IMR-90 (cell line): Measurements from ENCODE around the gene CYB5RL. TPM values are rescaled to one million over a fixed set of nuclear protein-coding genes. Genes with fewer than 3 reads are reported as not detected.
"Not testable (repeated sequence)": the region's sequence is repeated elsewhere in the genome, so short reads cannot be mapped to it uniquely, and the experiment has no call there.

Source experiments
- ATAC-seq: fragments of 200-7000 bp; cut with Tn5 transposase; 2 replicates; pipeline ENCODE4 v1.9.1; 2020; ENCODE audit warnings: low read depth, mild to moderate bottlenecking, moderate library complexity
- BruUV-seq: library from RNA; stranded (reverse); fragments of 400-500 nt; replicated peaks from 2 replicates; lab custom pipeline; 2021; lab: Mats Ljungman, UMichigan
- CTCF ChIA-PET: fragments of 300-600 bp; formaldehyde crosslinking; extraction: SDS; loops from one replicate; lab custom pipeline; 2021; ENCODE audit warnings: antibody characterized with exemption; lab: Yijun Ruan, JAX
- POLR2A ChIA-PET: fragments of 300-600 bp; sonication (Branson Sonifier 250); formaldehyde crosslinking; loops from one replicate; lab custom pipeline; 2022; ENCODE audit warnings: antibody characterized with exemption; ENCODE audit not compliant: unreplicated experiment; lab: Charles Lee
- DNase-seq: peaks from one replicate; pipeline ENCODE4 v3.0.0; 2013
- H2AFZ ChIP-seq: replicated peaks from 2 replicates; pipeline ENCODE3; 2013; ENCODE audit warnings: low read length, mild to moderate bottlenecking; ENCODE audit not compliant: poor library complexity
- H2AK5ac ChIP-seq: 2 replicates; pipeline ENCODE4 v1.6.1; 2013; ENCODE audit warnings: low read depth, low read length, inconsistent platforms
- H2AK9ac ChIP-seq: replicated peaks from 2 replicates; pipeline ENCODE3; 2013; ENCODE audit warnings: mild to moderate bottlenecking, low read depth, low read length, moderate library complexity; ENCODE audit not compliant: poor library complexity
- H2BK120ac ChIP-seq: 2 replicates; pipeline ENCODE4 v1.6.1; 2013; ENCODE audit warnings: low read depth, low read length, inconsistent platforms
- H2BK15ac ChIP-seq: 3 replicates; pipeline ENCODE4 v1.6.1; 2013; ENCODE audit warnings: low read depth, low read length, inconsistent platforms
- H2BK20ac ChIP-seq: 2 replicates; pipeline ENCODE4 v1.6.1; 2013; ENCODE audit warnings: low read depth, mild to moderate bottlenecking, inconsistent platforms, low read length, moderate library complexity
- H2BK5ac ChIP-seq: 2 replicates; pipeline ENCODE4 v1.6.1; 2013; ENCODE audit warnings: mild to moderate bottlenecking, low read depth, low read length, inconsistent platforms; ENCODE audit not compliant: poor library complexity, severe bottlenecking
- H3K14ac ChIP-seq: replicated peaks from 2 replicates; pipeline ENCODE4 v1.6.1; 2013; ENCODE audit warnings: low read depth, low read length, inconsistent platforms
- H3K18ac ChIP-seq: 2 replicates; pipeline ENCODE4 v1.6.1; 2013; ENCODE audit warnings: low read depth, low read length, control low read depth
- H3K23ac ChIP-seq: 2 replicates; pipeline ENCODE4 v1.6.1; 2013; ENCODE audit warnings: low read depth, low read length, inconsistent platforms
- H3K27ac ChIP-seq: 2 replicates; pipeline ENCODE4 v1.5.1; 2013; ENCODE audit warnings: mild to moderate bottlenecking, control low read depth, low read length; ENCODE audit not compliant: insufficient read depth
- H3K27me3 ChIP-seq: 2 replicates; pipeline ENCODE4 v1.6.1; 2013; ENCODE audit warnings: low read length; ENCODE audit not compliant: control insufficient read depth, insufficient read depth
- H3K36me3 ChIP-seq: 2 replicates; pipeline ENCODE4 v1.6.1; 2013; ENCODE audit warnings: low read length, mixed read lengths; ENCODE audit not compliant: control insufficient read depth, insufficient read depth
- H3K4ac ChIP-seq: 2 replicates; pipeline ENCODE4 v1.6.1; 2013; ENCODE audit warnings: low read depth, low read length, inconsistent platforms
- H3K4me1 ChIP-seq: 2 replicates; pipeline ENCODE4 v1.6.1; 2013; ENCODE audit warnings: low read length, mixed read lengths; ENCODE audit not compliant: control insufficient read depth, insufficient read depth
- H3K4me2 ChIP-seq: 2 replicates; pipeline ENCODE4 v1.6.1; 2013; ENCODE audit warnings: low read depth, mild to moderate bottlenecking, control low read depth, low read length, moderate library complexity
- H3K4me3 ChIP-seq: 2 replicates; pipeline ENCODE4 v1.5.1; 2013; ENCODE audit warnings: low read depth, mild to moderate bottlenecking, control low read depth, low read length, moderate library complexity; ENCODE audit not compliant: insufficient read depth
- H3K56ac ChIP-seq: 2 replicates; pipeline ENCODE4 v1.6.1; 2013; ENCODE audit warnings: low read length, inconsistent platforms; ENCODE audit not compliant: insufficient read depth; ENCODE audit errors: extremely low read depth
- H3K79me1 ChIP-seq, 2 experiments: 2 replicates each; pipeline ENCODE4 v1.6.1; 2013; ENCODE audit warnings: low read length in 2 of 2, inconsistent platforms in 1 of 2, low read depth in 1 of 2
- H3K9ac ChIP-seq: 2 replicates; pipeline ENCODE4 v1.6.1; 2013; ENCODE audit warnings: low read depth, low read length, control low read depth
- H3K9me1 ChIP-seq: 2 replicates; pipeline ENCODE4 v1.6.1; 2013; ENCODE audit warnings: low read length, inconsistent platforms; ENCODE audit not compliant: insufficient read depth
- H3K9me3 ChIP-seq: 2 replicates; pipeline ENCODE4 v1.6.1; 2013; ENCODE audit warnings: low read length; ENCODE audit not compliant: control insufficient read depth, insufficient read depth
- H4K20me1 ChIP-seq: 2 replicates; pipeline ENCODE4 v1.6.1; 2013; ENCODE audit warnings: low read length, inconsistent platforms; ENCODE audit not compliant: insufficient read depth
- H4K5ac ChIP-seq: 2 replicates; pipeline ENCODE4 v1.6.1; 2013; ENCODE audit warnings: mild to moderate bottlenecking, low read depth, low read length, control low read depth
- H4K8ac ChIP-seq, 2 experiments: 2 replicates each; pipeline ENCODE4 v1.6.1; 2013; ENCODE audit warnings: low read depth in 2 of 2, low read length in 2 of 2, control low read depth in 1 of 2, inconsistent platforms in 1 of 2
- H4K91ac ChIP-seq: 2 replicates; pipeline ENCODE4 v1.6.1; 2013; ENCODE audit warnings: low read depth, low read length, inconsistent platforms; ENCODE audit not compliant: insufficient read depth
- WGBS, 2 experiments: methylation state at CpG; one replicate each; pipeline versions ENCODE4 v1.1.5 to v1.1.7; 2013; ENCODE audit warnings: missing lambda C conversion rate in 2 of 2; ENCODE audit not compliant: insufficient read length in 1 of 2; ENCODE audit errors: extremely low coverage in 2 of 2; 5-methylcytosine and 5-hydroxymethylcytosine counted together
- dilution Hi-C: fragments of 300-500 bp; cut with HindIII; formaldehyde crosslinking; loops from one replicate; pipeline ENCODE4 v1.14.3; 2018; ENCODE audit warnings: low sequenced_read_pairs; ENCODE audit not compliant: unreplicated experiment
- in situ Hi-C: fragments of 300-500 bp; cut with MboI; formaldehyde crosslinking; loops from 3 replicates; pipeline ENCODE4 v1.14.3; 2019; ENCODE audit warnings: low sequenced_read_pairs, inconsistent platforms, mixed read lengths
- intact Hi-C: fragments of 100-400 bp; cut with micrococcal nuclease; formaldehyde crosslinking; loops from 2 replicates; pipeline ENCODE4 v1.10.0; 2022
- polyA plus RNA-seq, 3 experiments: library from polyadenylated mRNA; depleted of rRNA; stranded (reverse); fragments of >200 nt; gene quantifications; 2 replicates each; pipeline ENCODE4 v1.2.3, GENCODE V29; 2012; ENCODE audit warnings: low replicate concordance in 1 of 3
- total RNA-seq: library from RNA; depleted of rRNA; stranded (reverse); fragments of >200 nt; gene quantifications from 2 replicates; pipeline ENCODE4 v1.2.3, GENCODE V29; 2012

Gene CYB5RL
- total and polyA plus RNA-seq, 2 of the 4 experiments (the other 2 are of a cell fraction), result 3.8 to 4.3 TPM

- H4K91ac ChIP-seq, H3K4ac ChIP-seq, H2AFZ ChIP-seq, CTCF ChIA-PET, ATAC-seq, H3K27ac ChIP-seq, H2BK120ac ChIP-seq, BruUV-seq, H3K14ac ChIP-seq, H4K20me1 ChIP-seq, H3K79me1 ChIP-seq, H3K9ac ChIP-seq, H2BK15ac ChIP-seq, H3K27me3 ChIP-seq, H3K23ac ChIP-seq, H2BK5ac ChIP-seq, H3K18ac ChIP-seq, H4K8ac ChIP-seq, H3K9me3 ChIP-seq, H2BK20ac ChIP-seq, POLR2A ChIA-PET, dilution Hi-C loops, H2AK5ac ChIP-seq, H3K4me2 ChIP-seq, in situ Hi-C loops, H3K56ac ChIP-seq, H2AK9ac ChIP-seq, intact Hi-C loops, H3K4me3 ChIP-seq, DNase-seq, H4K5ac ChIP-seq: not testable (repeated sequence)
- Histone ChIP-seq H3K4me1 (peaks cover 14% of the 10 kb centered on the region; the same call in 1 of the 2 replicates), H3K36me3 (peaks cover 20% of the 10 kb centered on the region), H3K9me1 (peaks cover 15% of the 10 kb centered on the region; the same call in 1 of the 2 replicates)
- no CpG with 5 or more reads among the region's 33 CpGs for WGBS, 2 experiments
Measured at GRCh38 chr1:54233196-54233595, 33.4 kb upstream of the CYB5RL start.
